ENCODE measurements around the gene VPS26B. TPM values are rescaled to one million over a fixed set of nuclear protein-coding genes. Genes with fewer than 3 reads are reported as not detected.

The VPS26B gene
- total and polyA plus RNA-seq, 9 of the 15 experiments (the other 6 are each of a cell fraction or from before 2014, with no cell fraction given): 3.5 to 43.3 (median 27.4) TPM

GRCh38 chr11:134176284-134176683, 48.2 kb upstream of the VPS26B start:
- intact Hi-C loops (cut with micrococcal nuclease) (no loop called here), in situ Hi-C loops (cut with MboI) (no loop called here)
- no peak overlapping the region for H3K4me2 ChIP-seq (ENCODE audit: insufficient read depth, low read length)
- H3K9ac ChIP-seq (ENCODE audit: insufficient read depth in 1 of 2, low read depth in 2 of 2, low read length in 2 of 2): no peak overlapping the region
- H3K9me1 ChIP-seq (ENCODE audit: control insufficient read depth, insufficient read depth, low read length): no peaks in the 10 kb centered on the region
- FAIRE-seq (no peak), ATAC-seq (no peak), DNase-seq (ENCODE audit: extremely low read depth in 1 of 4, low spot score in 3 of 4) (no peak)
- BruUV-seq (replicated peaks): no TSS peak
- no peaks in the 10 kb centered on the region for H3K9me3 ChIP-seq (replicated peaks; ENCODE audit: control insufficient read depth, insufficient read depth, low read depth, low read length)
- H2AFZ ChIP-seq (ENCODE audit: low read depth, low read length): no peak overlapping the region
- no peak overlapping the region for H3K27ac ChIP-seq (ENCODE audit: extremely low read depth, low read depth, low read length)
- no peaks in the 10 kb centered on the region for H4K20me1 ChIP-seq (replicated peaks; ENCODE audit: control insufficient read depth, insufficient read depth, low read length)
- no peak overlapping the region for H3K4me3 ChIP-seq
- POLR2A ChIA-PET: interaction anchor here (0.7 to 1.7 kb wide), 2 partner anchors 19 to 59 kb away, joined by 3 read pairs; no protein-coding TSS in a partner anchor
- CTCF ChIA-PET (ENCODE audit: low intra/inter-chr PET ratio): no interaction called here
- 97% methylated on average over 13 of the region's 13 CpGs for WGBS (ENCODE audit: insufficient coverage, low coverage, missing lambda C conversion rate)
- peaks cover 95% of the 10 kb centered on the region for H3K36me3 ChIP-seq (ENCODE audit: control insufficient read depth, insufficient read depth, low read length)
- H3K4me1 ChIP-seq (replicated peaks in 1 of 2; ENCODE audit: control insufficient read depth in 2 of 2, insufficient read depth in 2 of 2, low read length in 2 of 2): no peaks in the 10 kb centered on the region
- TF ChIP-seq DDX20 (tag; IDR thresholded peaks at IDR 0.05; ENCODE audit: low read depth) (no peak), HCFC1 (IDR thresholded peaks at IDR 0.05; ENCODE audit: low read depth, low read length) (no peak), DPF2 (IDR thresholded peaks at IDR 0.05) (no peak), RBM34 (IDR thresholded peaks at IDR 0.05; ENCODE audit: borderline replicate concordance, insufficient read depth, low read length) (no peak), NR2C1 (IDR thresholded peaks at IDR 0.05) (no peak), NR2C1 (tag; IDR thresholded peaks at IDR 0.05) (no peak), CREM (IDR thresholded peaks at IDR 0.05; ENCODE audit: low read depth) (no peak), CBX2 (IDR thresholded peaks at IDR 0.05; ENCODE audit: insufficient read depth, low read length, poor library complexity, severe bottlenecking) (no peak), ZBTB1 (CRISPR knock-in tag; IDR thresholded peaks at IDR 0.05; ENCODE audit: borderline replicate concordance, low read depth) (no peak), CREBBP (IDR thresholded peaks at IDR 0.05; ENCODE audit: low read depth, low read length) (no peak), CBX1 (IDR thresholded peaks at IDR 0.05; ENCODE audit: low read depth) (no peak), MXI1 (IDR thresholded peaks at IDR 0.05; ENCODE audit: low read depth, low read length) (no peak), KDM5B (IDR thresholded peaks at IDR 0.05; ENCODE audit: insufficient replicate concordance, low read depth, low read length) (no peak), POLR2A (conservative IDR thresholded peaks at IDR 0.05) (no peak), MCM2 (IDR thresholded peaks at IDR 0.05; ENCODE audit: low read depth) (no peak)
- H3K79me2 ChIP-seq (ENCODE audit: control insufficient read depth, insufficient read depth, low read length): no peaks in the 10 kb centered on the region
- H3K27me3 ChIP-seq (ENCODE audit: control insufficient read depth in 2 of 2, insufficient read depth in 2 of 2, low read length in 2 of 2): no peaks in the 10 kb centered on the region

Measured in K562 (cell line).